Measurements from ENCODE around the gene LAGE3.

The LAGE3 gene

DNA sequence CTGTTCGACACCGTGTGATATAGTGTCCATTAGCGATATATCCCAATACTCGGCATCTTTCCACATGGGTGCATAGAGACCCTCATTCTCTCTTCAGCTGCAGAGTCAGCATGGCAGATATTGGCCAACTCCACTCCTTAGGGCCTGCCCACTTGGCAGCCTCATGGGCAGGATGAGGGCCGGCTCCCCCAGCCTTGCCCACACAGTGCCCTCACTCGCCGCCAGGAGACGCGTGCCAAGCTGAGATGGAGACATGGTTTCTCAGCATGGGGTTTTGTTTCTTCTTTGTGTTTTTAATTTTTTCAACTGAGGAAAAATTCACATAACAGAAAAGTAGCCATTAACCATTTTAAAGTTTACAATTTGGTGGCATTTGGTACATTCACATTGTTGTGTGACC, 26.3 kb downstream of the LAGE3 start:
- DNase-seq = no peak

DNA sequence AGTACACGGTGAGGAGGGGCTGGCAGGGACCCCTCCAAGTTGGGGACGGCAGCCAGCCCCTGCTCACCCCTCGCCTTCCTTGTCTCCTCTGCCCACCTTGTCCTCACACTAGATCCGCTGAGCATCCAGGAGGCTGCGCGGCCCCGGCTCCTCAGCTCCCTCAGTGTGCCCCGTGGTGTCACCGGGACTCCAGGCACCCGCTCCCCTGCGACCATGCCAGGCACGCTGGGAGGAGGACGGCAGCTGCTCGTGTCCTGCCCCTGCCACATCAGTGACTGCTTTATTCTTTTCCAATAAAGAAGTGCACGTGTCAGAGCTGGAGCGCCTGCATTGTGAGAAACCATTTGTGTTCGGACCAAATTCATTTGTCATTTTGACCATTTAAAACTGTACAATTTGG, 28.8 kb downstream of the LAGE3 start:
- DNase-seq = no peak

DNA sequence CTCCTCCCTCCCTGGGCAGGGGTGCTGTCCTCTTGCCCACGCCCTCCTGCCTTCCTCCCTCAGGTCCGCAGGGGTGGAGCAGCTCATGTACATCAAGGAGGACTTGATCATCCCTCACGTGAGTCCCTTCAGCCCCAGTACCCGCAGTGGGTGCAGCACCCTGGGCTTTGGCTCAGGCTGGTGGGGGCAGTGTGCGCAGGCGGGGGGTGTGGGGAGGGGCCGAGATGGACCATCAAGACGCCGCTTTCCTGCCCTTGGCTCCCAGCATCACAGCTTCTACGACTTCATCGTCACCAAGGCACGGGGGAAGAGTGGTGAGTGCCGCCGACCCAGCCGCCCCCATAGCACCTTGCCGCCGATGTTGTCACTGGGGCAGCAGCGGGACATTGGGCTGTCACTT, 29.5 kb downstream of the LAGE3 start:
- no peak for DNase-seq

GRCh38 chrX:154448484-154448883, 30.6 kb downstream of the LAGE3 start:
- no peak for DNase-seq

DNA sequence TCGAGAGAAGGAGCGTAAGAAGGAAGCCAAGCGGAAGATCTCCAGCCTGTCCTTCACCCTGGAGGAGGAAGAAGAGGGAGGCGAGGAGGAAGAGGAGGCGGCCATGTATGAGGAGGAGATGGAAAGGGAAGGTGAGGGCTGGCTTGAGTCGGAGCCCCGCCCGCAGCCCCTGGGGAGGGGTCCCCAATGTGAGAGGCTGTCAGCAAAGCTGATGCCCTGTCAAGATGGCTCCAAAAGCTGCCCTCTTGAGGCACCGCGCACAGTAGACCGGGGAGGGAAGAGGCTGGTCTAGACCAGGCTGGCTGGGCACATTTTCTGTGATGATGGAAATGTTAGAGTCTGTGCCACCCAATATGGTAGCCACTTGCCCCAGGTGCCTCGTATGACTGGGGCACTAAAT, 32.7 kb downstream of the LAGE3 start:
- no peak for DNase-seq

DNA sequence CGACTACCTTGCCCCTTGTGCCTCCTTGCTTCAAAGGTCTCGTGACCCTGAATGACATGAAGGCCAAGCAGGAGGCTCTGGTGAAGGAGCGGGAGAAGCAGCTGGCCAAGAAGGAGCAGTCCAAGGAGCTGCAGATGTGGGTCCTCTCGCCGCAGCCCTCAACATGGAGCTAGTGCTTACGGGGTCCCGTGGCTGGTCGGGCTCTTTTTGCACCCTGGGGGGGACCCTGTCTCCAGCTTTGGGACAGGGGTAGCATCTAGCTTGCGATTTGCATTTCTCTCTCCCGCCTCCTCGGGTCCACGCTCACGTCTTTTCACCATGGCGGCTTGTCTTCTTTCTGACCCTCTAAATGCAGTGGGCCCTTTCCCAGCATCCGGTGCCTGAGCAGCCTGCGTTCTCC, 33.3 kb downstream of the LAGE3 start:
- DNase-seq = no peak

DNA sequence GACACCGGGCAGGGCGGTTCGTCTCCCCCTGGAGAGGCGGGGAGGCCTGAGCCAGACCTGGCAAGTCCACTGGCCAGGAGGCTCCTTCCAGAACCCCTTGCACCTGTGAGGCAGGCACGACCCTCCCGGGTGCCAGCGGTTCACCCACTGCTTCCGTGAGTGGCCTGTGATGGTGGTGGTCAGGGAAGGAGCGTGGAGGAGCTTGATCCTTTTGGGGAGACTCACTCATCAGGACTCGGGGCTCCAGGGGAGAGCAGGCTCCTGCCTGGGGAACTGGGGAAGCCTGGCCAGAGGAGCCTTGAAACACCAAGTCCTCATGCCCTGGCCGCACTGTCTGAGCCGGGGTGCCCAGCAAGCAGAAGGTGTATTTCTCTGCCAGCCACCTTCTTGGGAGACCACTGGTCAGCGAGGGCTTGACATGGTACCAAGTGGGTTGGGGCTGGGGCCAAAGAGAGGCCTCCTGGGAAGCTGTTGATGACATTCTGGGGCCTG, 34.3 kb downstream of the LAGE3 start:
- DNase-seq = no peak

DNA sequence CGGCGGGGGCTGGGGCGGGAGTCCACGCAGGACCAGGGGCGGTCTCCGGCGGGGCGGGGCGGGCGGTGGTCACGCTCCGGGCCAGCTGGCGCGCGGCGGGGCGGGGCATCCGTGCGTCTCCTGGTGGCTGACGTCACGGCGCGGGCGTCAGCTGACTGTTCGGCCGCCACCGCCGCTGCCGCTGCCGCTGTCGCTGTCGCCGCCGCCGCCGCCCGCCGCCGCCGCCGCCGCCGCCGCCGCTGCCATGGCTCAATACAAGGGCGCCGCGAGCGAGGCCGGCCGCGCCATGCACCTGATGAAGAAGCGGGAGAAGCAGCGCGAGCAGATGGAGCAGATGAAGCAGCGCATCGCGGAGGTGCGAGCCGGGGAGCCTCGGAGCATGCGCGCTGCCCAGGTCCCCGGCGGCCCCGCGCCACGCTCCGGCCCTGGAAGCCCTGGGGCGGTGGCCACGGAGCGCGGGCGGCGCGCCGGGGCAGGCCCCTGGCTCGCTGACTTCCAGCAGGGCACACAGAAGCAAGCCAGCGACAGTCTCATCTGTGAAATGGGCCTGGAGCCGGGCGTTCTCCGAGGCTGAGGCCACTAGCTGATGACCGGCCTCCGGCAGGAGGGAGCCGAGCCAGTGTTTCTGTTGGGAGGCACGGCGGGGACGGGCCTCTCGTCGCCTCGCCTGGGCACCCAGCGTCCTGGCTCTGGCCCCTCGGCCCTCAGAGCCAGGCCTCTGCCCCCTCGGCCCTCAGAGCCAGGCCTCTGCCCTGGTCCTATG, 34.9 kb downstream of the LAGE3 start, which contains the start of gene FAM50A:
Gene FAM50A (plus strand): TSS at position 150 of the 763 bp plus-strand sequence. CDS start 95 bp downstream, at position 245.
- peak; percentile 74 to 82 for DNase-seq

- no peak for DNase-seq
These were observed 35.6 kb downstream of the LAGE3 start for GRCh38 chrX:154443479-154443910.

DNA sequence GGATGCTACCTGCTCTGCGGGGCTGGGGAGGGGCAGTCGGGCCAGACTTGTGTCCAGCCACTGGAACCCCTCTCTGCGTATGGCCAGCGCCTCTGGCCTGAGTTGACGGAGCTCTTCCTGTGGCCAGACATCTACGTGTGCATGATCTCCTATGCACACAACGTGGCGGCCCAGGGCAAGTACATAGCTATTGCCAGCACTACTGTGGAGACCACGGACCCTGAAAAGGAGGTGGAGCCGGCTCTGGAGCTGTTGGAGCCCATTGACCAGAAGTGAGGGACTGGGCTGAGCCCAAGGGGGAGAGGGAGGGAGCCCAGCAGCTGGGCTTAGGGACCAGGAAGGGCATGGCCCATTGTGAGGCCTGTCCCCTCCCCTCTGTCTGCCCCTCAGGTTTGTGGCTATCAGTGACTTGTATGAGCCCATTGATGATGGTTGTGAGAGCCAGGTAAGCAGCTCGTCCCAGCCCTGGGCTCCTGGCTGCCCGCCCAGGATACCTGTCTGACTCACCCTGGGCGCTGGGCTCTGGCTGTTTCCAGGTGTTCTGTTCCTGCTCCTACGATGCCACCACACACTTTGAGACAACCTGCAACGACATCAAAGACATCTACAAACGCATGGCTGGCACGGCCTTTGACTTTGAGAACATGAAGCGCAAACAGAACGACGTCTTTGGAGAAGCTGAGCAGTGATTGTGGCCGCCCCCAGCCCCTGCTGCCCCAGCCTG, 36.9 kb downstream of the LAGE3 start:
- DNase-seq = no peak

- no peak for DNase-seq
These were observed 37.5 kb downstream of the LAGE3 start for GRCh38 chrX:154441564-154441963.

DNA sequence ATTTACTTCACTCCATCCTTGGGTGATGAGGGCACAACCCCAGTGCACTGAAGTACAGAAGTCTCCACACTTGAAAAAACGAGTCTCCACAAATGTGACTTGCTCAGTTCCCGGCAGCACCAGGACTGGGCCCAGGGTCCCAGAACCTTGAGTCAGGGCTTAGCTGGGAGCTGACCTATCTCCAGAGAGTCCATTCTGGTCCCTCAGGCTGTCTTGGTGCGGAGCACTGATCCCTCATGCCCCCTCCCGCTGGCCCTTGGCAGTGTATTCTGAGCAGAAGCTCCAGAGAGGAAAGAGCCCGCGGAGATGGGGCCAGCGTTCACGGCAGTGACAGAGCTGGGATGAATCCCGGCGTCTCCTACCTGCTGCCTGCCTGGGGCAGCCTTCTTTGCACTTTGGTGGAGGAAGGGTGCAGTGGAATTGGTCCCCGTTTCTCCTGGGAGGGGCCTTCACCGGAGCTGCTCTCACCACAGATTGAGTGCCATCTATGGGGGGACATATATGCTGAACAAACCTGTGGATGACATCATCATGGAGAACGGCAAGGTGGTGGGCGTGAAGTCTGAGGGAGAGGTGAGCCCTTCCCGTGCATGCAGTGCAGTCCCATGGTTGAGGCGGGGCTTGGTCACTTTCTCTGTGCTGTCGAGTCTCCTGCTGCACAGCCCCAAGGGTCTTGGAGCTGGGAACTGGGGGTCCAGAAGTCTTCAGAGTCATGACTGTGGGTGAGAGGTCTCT, 38.3 kb downstream of the LAGE3 start:
- no peak for DNase-seq

DNA sequence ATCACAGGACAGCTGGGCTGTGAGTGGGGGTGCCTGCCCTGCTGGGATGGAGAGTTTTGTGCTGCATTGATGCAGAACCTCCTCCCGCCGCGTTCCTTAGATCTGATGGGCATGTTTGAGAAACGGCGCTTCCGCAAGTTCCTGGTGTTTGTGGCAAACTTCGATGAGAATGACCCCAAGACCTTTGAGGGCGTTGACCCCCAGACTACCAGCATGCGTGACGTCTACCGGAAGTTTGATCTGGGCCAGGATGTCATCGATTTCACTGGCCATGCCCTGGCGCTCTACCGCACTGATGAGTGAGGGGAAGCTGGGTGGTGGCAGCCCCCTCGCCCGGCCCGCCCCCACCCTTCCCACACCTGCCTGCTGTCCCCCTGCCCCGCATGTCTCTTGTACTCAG, 39.2 kb downstream of the LAGE3 start:
- no peak for DNase-seq

GRCh38 chrX:154437971-154438893, 40.8 kb downstream of the LAGE3 start:
- DNase-seq = no peak

GRCh38 chrX:154436983-154437752, 41.9 kb downstream of the LAGE3 start, which contains the start of gene GDI1:
Gene GDI1, plus strand, starts transcription at chrX:154437154. Its CDS starts 101 bp downstream, at chrX:154437255.
- peak; percentile 64 to 69 for DNase-seq

- DNase-seq = peak; percentile 55 to 65
These were observed 42.6 kb downstream of the LAGE3 start for GRCh38 chrX:154436374-154436982.

DNA sequence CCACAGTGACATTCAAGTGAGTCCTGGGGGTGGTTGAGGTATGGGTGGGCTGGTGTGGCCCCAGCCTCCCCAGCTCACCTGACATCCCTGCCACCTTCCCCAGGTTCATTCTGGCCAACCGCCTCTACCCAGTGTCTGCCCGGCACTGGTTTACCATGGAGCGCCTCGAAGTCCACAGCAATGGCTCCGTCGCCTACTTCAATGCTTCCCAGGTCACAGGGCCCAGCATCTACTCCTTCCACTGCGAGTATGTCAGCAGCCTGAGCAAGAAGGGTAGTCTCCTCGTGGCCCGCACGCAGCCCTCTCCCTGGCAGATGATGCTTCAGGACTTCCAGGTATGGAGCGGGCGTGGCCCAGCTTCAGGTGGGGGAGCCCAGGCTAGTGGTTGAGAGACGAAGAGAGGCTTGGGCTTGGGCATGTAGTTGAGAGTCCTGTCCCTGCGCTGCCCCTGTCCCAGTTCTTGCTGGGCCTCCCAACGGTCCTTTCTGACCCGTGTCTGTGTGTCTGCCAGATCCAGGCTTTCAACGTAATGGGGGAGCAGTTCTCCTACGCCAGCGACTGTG, 43.8 kb downstream of the LAGE3 start:
- no peak for DNase-seq

DNA sequence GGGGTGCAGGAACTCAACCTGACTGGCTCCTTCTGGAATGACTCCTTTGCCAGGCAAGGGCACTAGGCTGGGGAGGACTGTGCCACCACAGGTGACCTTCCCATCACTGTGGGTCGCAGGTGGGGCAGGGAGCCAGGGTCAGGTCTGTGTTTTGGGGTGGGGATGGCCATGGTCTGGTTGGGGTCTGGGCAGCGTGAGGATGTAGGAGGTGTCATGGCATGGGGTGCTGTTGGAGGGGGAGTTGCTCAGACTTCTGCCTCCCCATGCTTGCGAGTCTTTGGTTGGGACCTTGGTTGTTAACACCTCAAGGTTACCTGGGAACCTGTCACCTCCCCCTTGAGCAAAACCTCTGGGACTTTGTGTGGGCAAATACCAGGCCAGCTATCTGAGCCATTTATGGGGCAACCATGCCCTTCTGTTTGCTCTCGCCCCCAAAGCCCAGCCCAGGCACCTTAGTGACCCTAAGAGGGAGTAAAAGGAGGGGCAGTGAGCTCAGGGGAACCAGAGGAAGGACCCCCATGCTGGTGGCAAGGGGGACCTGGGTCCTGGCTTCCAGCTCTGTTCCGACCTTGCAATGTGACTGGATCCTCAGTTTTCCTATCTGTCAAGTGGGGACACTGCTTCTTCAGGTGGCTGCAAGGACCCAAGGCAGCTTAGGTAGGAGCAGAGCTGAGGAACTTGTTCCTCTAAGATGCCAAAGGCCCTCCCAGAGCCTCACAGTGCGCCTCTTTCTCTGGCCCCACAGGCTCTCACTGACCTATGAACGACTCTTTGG, 44.5 kb downstream of the LAGE3 start:
- no peak for DNase-seq

GRCh38 chrX:154433605-154434004, 45.5 kb downstream of the LAGE3 start:
- no peak for DNase-seq

- no peak for DNase-seq
These were observed 46.9 kb downstream of the LAGE3 start for GRCh38 chrX:154432210-154432609.
